K562 (cell line): ENCODE data around the gene C1QTNF7. TPM values are rescaled to one million over a fixed set of nuclear protein-coding genes. Genes with fewer than 3 reads are reported as not detected.

Experiments
- EGR1 ChIP-seq: fragments of 450-650 bp; conservative IDR thresholded peaks from 2 replicates; pipeline ENCODE4 v1.6.1; 2017; ENCODE audit warnings: mild to moderate bottlenecking
- ESRRB ChIP-seq: fragments of 250-450 bp; sonication (Bioruptor Pico); IDR thresholded peaks from 2 replicates; pipeline ENCODE4 v1.5.0; 2020; ENCODE audit warnings: mild to moderate bottlenecking, moderate library complexity, borderline replicate concordance
- ETV6 ChIP-seq, 3 experiments: fragments of 150-350 bp in 1 of 3; sonication (generic) in 1 of 3; formaldehyde crosslinking in 1 of 3; IDR thresholded peaks; 2 replicates each; pipeline versions ENCODE4 v1.6.1 to v1.8.0; 2014 to 2022; ENCODE audit warnings: borderline replicate concordance in 2 of 3, low read depth in 2 of 3, antibody characterized with exemption in 1 of 3, low read length in 1 of 3, mild to moderate bottlenecking in 1 of 3, missing genetic modification reagents in 1 of 3
- RB1 ChIP-seq: fragments of 450-650 bp; IDR thresholded peaks from 2 replicates; pipeline ENCODE4 v1.6.1; 2017; ENCODE audit warnings: low read depth, mild to moderate bottlenecking
- TAF7 ChIP-seq: fragments of 450-650 bp; IDR thresholded peaks from 2 replicates; pipeline ENCODE4 v1.6.1; 2016; ENCODE audit warnings: missing genetic modification characterization, missing compliant biosample characterization
- TSC22D4 ChIP-seq: fragments of 450-650 bp; IDR thresholded peaks from 2 replicates; pipeline ENCODE4 v1.6.1; 2016; ENCODE audit warnings: missing genetic modification characterization, missing biosample characterization, control low read depth
- polyA plus RNA-seq, 8 experiments: library from polyadenylated mRNA; depleted of rRNA in 4 of 8; stranded (reverse) in 5 of 8; unstranded in 3 of 8; fragments of >200 nt; fragmentation: Nextera tagmentation in 2 of 8; fragmentation: Illumina TruSeq in 1 of 8; extraction: Ambion mirVana in 2 of 8; extraction: Trizol in 1 of 8; gene quantifications; 2 replicates each; pipeline versions ENCODE4 v1.2.1 to v1.2.3, GENCODE V29; 2011 to 2014; ENCODE audit warnings: inconsistent platforms in 1 of 8, missing spikeins in 1 of 8
- total RNA-seq, 7 experiments: library from RNA; depleted of rRNA in 6 of 7; stranded (reverse); fragments of >200 nt in 6 of 7; fragmentation: Illumina TruSeq in 2 of 7; extraction: Trizol in 2 of 7; gene quantifications; 2 replicates each; pipeline versions ENCODE4 v1.2.1 to v1.2.3, GENCODE V29; 2011 to 2021; ENCODE audit warnings: low replicate concordance in 1 of 7
- TF ChIP-seq, protein P1 (sequence below): fragments of 250-450 bp; sonication (Bioruptor Pico); IDR thresholded peaks from 2 replicates; pipeline ENCODE4 v1.4.0; 2020; ENCODE audit warnings: mild to moderate bottlenecking, moderate library complexity
- TF ChIP-seq, protein P2 (sequence below): fragments of 250-450 bp; sonication (Bioruptor Pico); IDR thresholded peaks from 2 replicates; pipeline ENCODE4 v1.5.0; 2022; ENCODE audit warnings: mild to moderate bottlenecking
- TF ChIP-seq, protein P3 (sequence below): fragments of 200-600 bp; sonication (generic); IDR thresholded peaks from one replicate; pipeline ENCODE4 v1.6.1; 2012; ENCODE audit warnings: mild to moderate bottlenecking, low read depth, low read length, inconsistent platforms

The C1QTNF7 gene
- total and polyA plus RNA-seq, 9 of the 15 experiments (the other 6 are each of a cell fraction or from before 2014, with no cell fraction given): not detected

DNA sequence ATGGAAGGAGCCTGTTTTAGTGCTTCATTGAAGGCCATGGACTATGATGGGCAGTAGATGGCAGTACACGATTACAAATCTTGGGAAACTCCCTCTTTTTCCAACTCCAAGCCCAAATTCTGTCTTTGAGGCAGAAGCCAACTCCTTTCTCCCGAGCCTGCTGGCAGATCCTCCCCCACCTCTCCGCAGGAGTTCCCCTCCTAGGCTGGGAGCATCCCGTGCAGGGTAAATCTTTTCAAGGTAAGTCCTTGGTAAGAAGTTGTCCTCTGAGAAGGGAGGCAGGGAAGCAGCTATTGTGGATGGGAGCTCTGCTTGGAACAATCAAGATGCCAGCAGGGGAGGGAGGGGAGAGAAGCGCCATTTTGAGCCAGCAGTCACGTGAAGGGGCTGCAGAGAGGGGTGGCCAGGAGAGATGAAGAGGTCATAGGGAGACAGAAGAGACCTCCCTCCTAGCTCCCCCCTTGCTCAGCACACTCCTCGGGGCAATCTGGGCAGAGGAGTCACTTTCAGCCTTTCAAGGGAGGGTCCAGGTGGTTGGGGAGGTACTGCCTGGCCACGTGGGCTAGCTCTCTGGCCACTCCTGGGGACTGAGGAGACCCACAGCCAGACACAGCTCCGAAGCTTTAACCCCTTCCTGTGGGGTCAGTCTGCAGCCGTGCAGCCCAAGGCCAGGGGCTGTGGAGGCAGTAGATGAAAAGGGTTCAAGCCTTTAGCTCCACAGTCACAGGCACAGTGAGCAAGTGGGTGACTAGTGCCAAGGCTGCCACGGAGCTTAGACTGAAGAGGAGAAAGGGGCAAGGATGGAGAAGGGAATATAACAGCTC is 51.5 kb downstream of the C1QTNF7 start (continued):
- TF ChIP-seq, protein P1, sequence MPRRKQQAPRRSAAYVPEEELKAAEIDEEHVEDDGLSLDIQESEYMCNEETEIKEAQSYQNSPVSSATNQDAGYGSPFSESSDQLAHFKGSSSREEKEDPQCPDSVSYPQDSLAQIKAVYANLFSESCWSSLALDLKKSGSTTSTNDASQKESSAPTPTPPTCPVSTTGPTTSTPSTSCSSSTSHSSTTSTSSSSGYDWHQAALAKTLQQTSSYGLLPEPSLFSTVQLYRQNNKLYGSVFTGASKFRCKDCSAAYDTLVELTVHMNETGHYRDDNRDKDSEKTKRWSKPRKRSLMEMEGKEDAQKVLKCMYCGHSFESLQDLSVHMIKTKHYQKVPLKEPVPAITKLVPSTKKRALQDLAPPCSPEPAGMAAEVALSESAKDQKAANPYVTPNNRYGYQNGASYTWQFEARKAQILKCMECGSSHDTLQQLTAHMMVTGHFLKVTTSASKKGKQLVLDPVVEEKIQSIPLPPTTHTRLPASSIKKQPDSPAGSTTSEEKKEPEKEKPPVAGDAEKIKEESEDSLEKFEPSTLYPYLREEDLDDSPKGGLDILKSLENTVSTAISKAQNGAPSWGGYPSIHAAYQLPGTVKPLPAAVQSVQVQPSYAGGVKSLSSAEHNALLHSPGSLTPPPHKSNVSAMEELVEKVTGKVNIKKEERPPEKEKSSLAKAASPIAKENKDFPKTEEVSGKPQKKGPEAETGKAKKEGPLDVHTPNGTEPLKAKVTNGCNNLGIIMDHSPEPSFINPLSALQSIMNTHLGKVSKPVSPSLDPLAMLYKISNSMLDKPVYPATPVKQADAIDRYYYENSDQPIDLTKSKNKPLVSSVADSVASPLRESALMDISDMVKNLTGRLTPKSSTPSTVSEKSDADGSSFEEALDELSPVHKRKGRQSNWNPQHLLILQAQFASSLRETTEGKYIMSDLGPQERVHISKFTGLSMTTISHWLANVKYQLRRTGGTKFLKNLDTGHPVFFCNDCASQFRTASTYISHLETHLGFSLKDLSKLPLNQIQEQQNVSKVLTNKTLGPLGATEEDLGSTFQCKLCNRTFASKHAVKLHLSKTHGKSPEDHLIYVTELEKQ (CRISPR knock-in tag): no peak
- TF ChIP-seq, protein P2, sequence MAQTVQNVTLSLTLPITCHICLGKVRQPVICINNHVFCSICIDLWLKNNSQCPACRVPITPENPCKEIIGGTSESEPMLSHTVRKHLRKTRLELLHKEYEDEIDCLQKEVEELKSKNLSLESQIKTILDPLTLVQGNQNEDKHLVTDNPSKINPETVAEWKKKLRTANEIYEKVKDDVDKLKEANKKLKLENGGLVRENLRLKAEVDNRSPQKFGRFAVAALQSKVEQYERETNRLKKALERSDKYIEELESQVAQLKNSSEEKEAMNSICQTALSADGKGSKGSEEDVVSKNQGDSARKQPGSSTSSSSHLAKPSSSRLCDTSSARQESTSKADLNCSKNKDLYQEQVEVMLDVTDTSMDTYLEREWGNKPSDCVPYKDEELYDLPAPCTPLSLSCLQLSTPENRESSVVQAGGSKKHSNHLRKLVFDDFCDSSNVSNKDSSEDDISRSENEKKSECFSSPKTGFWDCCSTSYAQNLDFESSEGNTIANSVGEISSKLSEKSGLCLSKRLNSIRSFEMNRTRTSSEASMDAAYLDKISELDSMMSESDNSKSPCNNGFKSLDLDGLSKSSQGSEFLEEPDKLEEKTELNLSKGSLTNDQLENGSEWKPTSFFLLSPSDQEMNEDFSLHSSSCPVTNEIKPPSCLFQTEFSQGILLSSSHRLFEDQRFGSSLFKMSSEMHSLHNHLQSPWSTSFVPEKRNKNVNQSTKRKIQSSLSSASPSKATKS (CRISPR knock-in tag): no peak
- peak; percentile 65 for TF ChIP-seq TAF7 (tag)
- no peak for TF ChIP-seq ESRRB (CRISPR knock-in tag)
- TF ChIP-seq EGR1: no peak
- TF ChIP-seq ETV6 (IDR thresholded peaks at IDR 0.05; ENCODE audit: borderline replicate concordance in 1 of 2, low read depth in 2 of 2, low read length in 1 of 2): no peak
- TF ChIP-seq ETV6 (CRISPR knock-in tag; IDR thresholded peaks at IDR 0.05; ENCODE audit: borderline replicate concordance): no peak
- TF ChIP-seq, protein P3, sequence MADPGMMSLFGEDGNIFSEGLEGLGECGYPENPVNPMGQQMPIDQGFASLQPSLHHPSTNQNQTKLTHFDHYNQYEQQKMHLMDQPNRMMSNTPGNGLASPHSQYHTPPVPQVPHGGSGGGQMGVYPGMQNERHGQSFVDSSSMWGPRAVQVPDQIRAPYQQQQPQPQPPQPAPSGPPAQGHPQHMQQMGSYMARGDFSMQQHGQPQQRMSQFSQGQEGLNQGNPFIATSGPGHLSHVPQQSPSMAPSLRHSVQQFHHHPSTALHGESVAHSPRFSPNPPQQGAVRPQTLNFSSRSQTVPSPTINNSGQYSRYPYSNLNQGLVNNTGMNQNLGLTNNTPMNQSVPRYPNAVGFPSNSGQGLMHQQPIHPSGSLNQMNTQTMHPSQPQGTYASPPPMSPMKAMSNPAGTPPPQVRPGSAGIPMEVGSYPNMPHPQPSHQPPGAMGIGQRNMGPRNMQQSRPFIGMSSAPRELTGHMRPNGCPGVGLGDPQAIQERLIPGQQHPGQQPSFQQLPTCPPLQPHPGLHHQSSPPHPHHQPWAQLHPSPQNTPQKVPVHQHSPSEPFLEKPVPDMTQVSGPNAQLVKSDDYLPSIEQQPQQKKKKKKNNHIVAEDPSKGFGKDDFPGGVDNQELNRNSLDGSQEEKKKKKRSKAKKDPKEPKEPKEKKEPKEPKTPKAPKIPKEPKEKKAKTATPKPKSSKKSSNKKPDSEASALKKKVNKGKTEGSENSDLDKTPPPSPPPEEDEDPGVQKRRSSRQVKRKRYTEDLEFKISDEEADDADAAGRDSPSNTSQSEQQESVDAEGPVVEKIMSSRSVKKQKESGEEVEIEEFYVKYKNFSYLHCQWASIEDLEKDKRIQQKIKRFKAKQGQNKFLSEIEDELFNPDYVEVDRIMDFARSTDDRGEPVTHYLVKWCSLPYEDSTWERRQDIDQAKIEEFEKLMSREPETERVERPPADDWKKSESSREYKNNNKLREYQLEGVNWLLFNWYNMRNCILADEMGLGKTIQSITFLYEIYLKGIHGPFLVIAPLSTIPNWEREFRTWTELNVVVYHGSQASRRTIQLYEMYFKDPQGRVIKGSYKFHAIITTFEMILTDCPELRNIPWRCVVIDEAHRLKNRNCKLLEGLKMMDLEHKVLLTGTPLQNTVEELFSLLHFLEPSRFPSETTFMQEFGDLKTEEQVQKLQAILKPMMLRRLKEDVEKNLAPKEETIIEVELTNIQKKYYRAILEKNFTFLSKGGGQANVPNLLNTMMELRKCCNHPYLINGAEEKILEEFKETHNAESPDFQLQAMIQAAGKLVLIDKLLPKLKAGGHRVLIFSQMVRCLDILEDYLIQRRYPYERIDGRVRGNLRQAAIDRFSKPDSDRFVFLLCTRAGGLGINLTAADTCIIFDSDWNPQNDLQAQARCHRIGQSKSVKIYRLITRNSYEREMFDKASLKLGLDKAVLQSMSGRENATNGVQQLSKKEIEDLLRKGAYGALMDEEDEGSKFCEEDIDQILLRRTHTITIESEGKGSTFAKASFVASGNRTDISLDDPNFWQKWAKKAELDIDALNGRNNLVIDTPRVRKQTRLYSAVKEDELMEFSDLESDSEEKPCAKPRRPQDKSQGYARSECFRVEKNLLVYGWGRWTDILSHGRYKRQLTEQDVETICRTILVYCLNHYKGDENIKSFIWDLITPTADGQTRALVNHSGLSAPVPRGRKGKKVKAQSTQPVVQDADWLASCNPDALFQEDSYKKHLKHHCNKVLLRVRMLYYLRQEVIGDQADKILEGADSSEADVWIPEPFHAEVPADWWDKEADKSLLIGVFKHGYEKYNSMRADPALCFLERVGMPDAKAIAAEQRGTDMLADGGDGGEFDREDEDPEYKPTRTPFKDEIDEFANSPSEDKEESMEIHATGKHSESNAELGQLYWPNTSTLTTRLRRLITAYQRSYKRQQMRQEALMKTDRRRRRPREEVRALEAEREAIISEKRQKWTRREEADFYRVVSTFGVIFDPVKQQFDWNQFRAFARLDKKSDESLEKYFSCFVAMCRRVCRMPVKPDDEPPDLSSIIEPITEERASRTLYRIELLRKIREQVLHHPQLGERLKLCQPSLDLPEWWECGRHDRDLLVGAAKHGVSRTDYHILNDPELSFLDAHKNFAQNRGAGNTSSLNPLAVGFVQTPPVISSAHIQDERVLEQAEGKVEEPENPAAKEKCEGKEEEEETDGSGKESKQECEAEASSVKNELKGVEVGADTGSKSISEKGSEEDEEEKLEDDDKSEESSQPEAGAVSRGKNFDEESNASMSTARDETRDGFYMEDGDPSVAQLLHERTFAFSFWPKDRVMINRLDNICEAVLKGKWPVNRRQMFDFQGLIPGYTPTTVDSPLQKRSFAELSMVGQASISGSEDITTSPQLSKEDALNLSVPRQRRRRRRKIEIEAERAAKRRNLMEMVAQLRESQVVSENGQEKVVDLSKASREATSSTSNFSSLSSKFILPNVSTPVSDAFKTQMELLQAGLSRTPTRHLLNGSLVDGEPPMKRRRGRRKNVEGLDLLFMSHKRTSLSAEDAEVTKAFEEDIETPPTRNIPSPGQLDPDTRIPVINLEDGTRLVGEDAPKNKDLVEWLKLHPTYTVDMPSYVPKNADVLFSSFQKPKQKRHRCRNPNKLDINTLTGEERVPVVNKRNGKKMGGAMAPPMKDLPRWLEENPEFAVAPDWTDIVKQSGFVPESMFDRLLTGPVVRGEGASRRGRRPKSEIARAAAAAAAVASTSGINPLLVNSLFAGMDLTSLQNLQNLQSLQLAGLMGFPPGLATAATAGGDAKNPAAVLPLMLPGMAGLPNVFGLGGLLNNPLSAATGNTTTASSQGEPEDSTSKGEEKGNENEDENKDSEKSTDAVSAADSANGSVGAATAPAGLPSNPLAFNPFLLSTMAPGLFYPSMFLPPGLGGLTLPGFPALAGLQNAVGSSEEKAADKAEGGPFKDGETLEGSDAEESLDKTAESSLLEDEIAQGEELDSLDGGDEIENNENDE: no peak
- no peak for TF ChIP-seq TSC22D4 (tag)
- TF ChIP-seq RB1: no peak
